ENCODE data around the gene RYR2.
A peak's percentile ranks its signal among the peaks of the same experiment; 100 is the strongest.

The RYR2 gene

GRCh38 chr1:237772009-237772408 lies 730.0 kb downstream of the RYR2 start:
- DNase-seq (ENCODE audit: low read depth, low spot score) = no peak

GRCh38 chr1:237774246-237774645 lies 732.3 kb downstream of the RYR2 start:
- DNase-seq (ENCODE audit: low read depth, low spot score) = no peak

- DNase-seq (ENCODE audit: low read depth, low spot score) = peak; percentile 25
Measured at GRCh38 chr1:237779356-237779755, 737.4 kb downstream of the RYR2 start.

GRCh38 chr1:237786066-237786719 lies 744.2 kb downstream of the RYR2 start:
- peak; percentile 40 for DNase-seq (ENCODE audit: low read depth, low spot score)

GRCh38 chr1:237788069-237788468 lies 746.1 kb downstream of the RYR2 start:
- no peak for DNase-seq (ENCODE audit: low read depth, low spot score)

- no peak for DNase-seq (ENCODE audit: low read depth, low spot score)
Measured at GRCh38 chr1:237789619-237790018, 747.6 kb downstream of the RYR2 start.

GRCh38 chr1:237791592-237791991 lies 749.6 kb downstream of the RYR2 start:
- no peak for DNase-seq (ENCODE audit: low read depth, low spot score)

- DNase-seq (ENCODE audit: low read depth, low spot score) = no peak
Measured at GRCh38 chr1:237792149-237792548, 750.2 kb downstream of the RYR2 start.

- no peak for DNase-seq (ENCODE audit: low read depth, low spot score)
Measured at GRCh38 chr1:237792726-237793125, 750.7 kb downstream of the RYR2 start.

GRCh38 chr1:237794071-237794470 lies 752.1 kb downstream of the RYR2 start:
- no peak for DNase-seq (ENCODE audit: low read depth, low spot score)

- no peak for DNase-seq (ENCODE audit: low read depth, low spot score)
Measured at GRCh38 chr1:237795558-237795957, 753.6 kb downstream of the RYR2 start.

GRCh38 chr1:237799762-237800474 lies 757.9 kb downstream of the RYR2 start:
- peak; percentile 91 for DNase-seq (ENCODE audit: low read depth, low spot score)

GRCh38 chr1:237804516-237804915 lies 762.5 kb downstream of the RYR2 start:
- no peak for DNase-seq (ENCODE audit: low read depth, low spot score)

GRCh38 chr1:237809099-237809498 lies 767.1 kb downstream of the RYR2 start:
- no peak for DNase-seq (ENCODE audit: low read depth, low spot score)

- DNase-seq (ENCODE audit: low read depth, low spot score) = no peak
Measured at GRCh38 chr1:237811633-237812032, 769.6 kb downstream of the RYR2 start.

- DNase-seq (ENCODE audit: low read depth, low spot score) = no peak
Measured at GRCh38 chr1:237812061-237812460, 770.1 kb downstream of the RYR2 start.

GRCh38 chr1:237814319-237814924 lies 772.4 kb downstream of the RYR2 start:
- peak; percentile 8 for DNase-seq (ENCODE audit: low read depth, low spot score)

GRCh38 chr1:237817277-237817676 lies 775.3 kb downstream of the RYR2 start:
- no peak for DNase-seq (ENCODE audit: low read depth, low spot score)

- DNase-seq (ENCODE audit: low read depth, low spot score) = peak; percentile 6
Measured at GRCh38 chr1:237820634-237821033, 778.6 kb downstream of the RYR2 start.

- DNase-seq (ENCODE audit: low read depth, low spot score) = no peak
Measured at GRCh38 chr1:237832858-237833257, 790.9 kb downstream of the RYR2 start.

GRCh38 chr1:237834048-237834447 lies 792.1 kb downstream of the RYR2 start:
- DNase-seq (ENCODE audit: low read depth, low spot score) = no peak

GRCh38 chr1:237834461-237834860 lies 792.5 kb downstream of the RYR2 start:
- DNase-seq (ENCODE audit: low read depth, low spot score) = no peak

GRCh38 chr1:237838320-237838719 lies 796.3 kb downstream of the RYR2 start:
- no peak for DNase-seq (ENCODE audit: low read depth, low spot score)

Data from ELF-1 (cell line).